Smooth muscle cell (in vitro differentiated cells): ENCODE results near the gene ZNF618. TPM values are rescaled to one million over a fixed set of nuclear protein-coding genes. Genes with fewer than 3 reads are reported as not detected.

Experiments used
- DNase-seq: peaks from one replicate; lab custom pipeline; 2025; ENCODE audit not compliant: unreplicated experiment; lab: John Stamatoyannopoulos, UW
- H2AFZ ChIP-seq: fragments of 200-600 bp; sonication (generic); 2 replicates; pipeline ENCODE4 v1.6.0; 2016; ENCODE audit warnings: antibody characterized with exemption, low read depth, mild to moderate bottlenecking
- H3F3A ChIP-seq: fragments of 200-600 bp; sonication (generic); 2 replicates; pipeline ENCODE4 v1.6.0; 2017; ENCODE audit warnings: antibody characterized with exemption, low read depth
- H3K27ac ChIP-seq: fragments of 200-600 bp; sonication (generic); 2 replicates; pipeline ENCODE4 v1.5.1; 2016; ENCODE audit warnings: low read depth, mild to moderate bottlenecking
- H3K27me3 ChIP-seq: fragments of 200-600 bp; sonication (generic); 2 replicates; pipeline ENCODE4 v1.6.1; 2016; ENCODE audit warnings: low read depth, mild to moderate bottlenecking
- H3K36me3 ChIP-seq: fragments of 200-600 bp; sonication (generic); 2 replicates; pipeline ENCODE4 v1.5.1; 2016; ENCODE audit warnings: low read depth
- H3K4me1 ChIP-seq: fragments of 200-600 bp; sonication (generic); 2 replicates; pipeline ENCODE4 v1.5.1; 2016; ENCODE audit warnings: low read depth
- H3K4me2 ChIP-seq: fragments of 200-600 bp; sonication (generic); 2 replicates; pipeline ENCODE4 v1.6.0; 2016; ENCODE audit warnings: mild to moderate bottlenecking
- H3K4me3 ChIP-seq: fragments of 200-600 bp; sonication (generic); 2 replicates; pipeline ENCODE4 v1.5.1; 2016; ENCODE audit warnings: mild to moderate bottlenecking
- H3K79me2 ChIP-seq: fragments of 200-600 bp; sonication (generic); 2 replicates; pipeline ENCODE4 v1.6.0; 2016; ENCODE audit warnings: low read depth, mild to moderate bottlenecking
- H3K9ac ChIP-seq: fragments of 200-600 bp; sonication (generic); 2 replicates; pipeline ENCODE4 v1.6.0; 2016; ENCODE audit warnings: low read depth
- H3K9me3 ChIP-seq: fragments of 200-600 bp; sonication (generic); replicated peaks from 2 replicates; pipeline ENCODE4 v1.5.1; 2016; ENCODE audit warnings: low read depth
- H4K20me1 ChIP-seq: fragments of 200-600 bp; sonication (generic); 2 replicates; pipeline ENCODE4 v1.6.0; 2016; ENCODE audit warnings: low read depth
- CTCF ChIP-seq: fragments of 200-600 bp; sonication (generic); IDR thresholded peaks from 2 replicates; pipeline ENCODE4 v1.5.1; 2017; ENCODE audit warnings: borderline replicate concordance, mild to moderate bottlenecking, antibody characterized with exemption; ENCODE audit not compliant: insufficient read depth, poor library complexity, severe bottlenecking
- WGBS: methylation state at CpG from one replicate; pipeline ENCODE4 v1.1.7; 2016; ENCODE audit warnings: low lambda C conversion rate; 5-methylcytosine and 5-hydroxymethylcytosine counted together
- polyA plus RNA-seq: library from polyadenylated mRNA; unstranded; fragments of >200 nt; fragmentation: Nextera tagmentation; extraction: Ambion mirVana; gene quantifications from 2 replicates; pipeline ENCODE4 v1.2.1, GENCODE V29; 2016
- total RNA-seq: library from RNA; depleted of rRNA; stranded (reverse); fragments of >200 nt; gene quantifications from 2 replicates; pipeline ENCODE4 v1.2.3, GENCODE V29; 2014

The ZNF618 gene
- total and polyA plus RNA-seq, 2 experiments from 2014 or later: 9.9 to 19.5 TPM

GRCh38 chr9:114003351-114003750, 127.2 kb downstream of the ZNF618 start:
- no peaks in the 10 kb centered on the region for H3K27me3 ChIP-seq
- peaks cover 6% of the 10 kb centered on the region for H3F3A ChIP-seq
- 62% methylated on average over 7 of the region's 7 CpGs for WGBS
- H3K9me3 ChIP-seq: no peaks in the 10 kb centered on the region
- H3K27ac ChIP-seq: peak overlapping the region; percentile 80
- peak overlapping the region; percentile 54 for H3K9ac ChIP-seq
- no peak overlapping the region for H2AFZ ChIP-seq
- no peaks in the 10 kb centered on the region for H3K79me2 ChIP-seq
- no peak for DNase-seq
- H3K36me3 ChIP-seq: no peaks in the 10 kb centered on the region
- peaks cover 13% of the 10 kb centered on the region for H4K20me1 ChIP-seq
- H3K4me1 ChIP-seq: peaks cover 4% of the 10 kb centered on the region
- peak overlapping the region; percentile 67 for H3K4me2 ChIP-seq
- no peak overlapping the region for H3K4me3 ChIP-seq
- no peak for TF ChIP-seq CTCF

- no peak for DNase-seq
- Histone ChIP-seq H3F3A (peaks cover 6% of the 10 kb centered on the region), H4K20me1 (peaks cover 13% of the 10 kb centered on the region), H3K4me1 (peaks cover 4% of the 10 kb centered on the region), H3K4me2 (peak overlapping the region; percentile 67), H2AFZ (no peak overlapping the region), H3K36me3 (no peaks in the 10 kb centered on the region), H3K4me3 (no peak overlapping the region), H3K79me2 (no peaks in the 10 kb centered on the region), H3K9me3 (no peaks in the 10 kb centered on the region), H3K27me3 (no peaks in the 10 kb centered on the region), H3K9ac (peak overlapping the region; percentile 54), H3K27ac (peak overlapping the region; percentile 80)
- WGBS: 22% methylated on average over 5 of the region's 5 CpGs
- no peak for TF ChIP-seq CTCF
Observed at GRCh38 chr9:114003758-114004157, 127.6 kb downstream of the ZNF618 start.

GRCh38 chr9:114004221-114004716, 128.2 kb downstream of the ZNF618 start:
- peaks cover 13% of the 10 kb centered on the region for H4K20me1 ChIP-seq
- no peaks in the 10 kb centered on the region for H3K9me3 ChIP-seq
- H2AFZ ChIP-seq: no peak overlapping the region
- peak overlapping the region; percentile 54 for H3K9ac ChIP-seq
- H3K27me3 ChIP-seq: no peaks in the 10 kb centered on the region
- H3F3A ChIP-seq: peaks cover 6% of the 10 kb centered on the region
- H3K27ac ChIP-seq: peak overlapping the region; percentile 80
- H3K79me2 ChIP-seq: no peaks in the 10 kb centered on the region
- H3K4me2 ChIP-seq: peak overlapping the region; percentile 67
- no peak for TF ChIP-seq CTCF
- H3K36me3 ChIP-seq: no peaks in the 10 kb centered on the region
- 70% methylated on average over 14 of the region's 15 CpGs for WGBS
- H3K4me3 ChIP-seq: no peak overlapping the region
- DNase-seq: no peak
- H3K4me1 ChIP-seq: peaks cover 4% of the 10 kb centered on the region
